Suprapubic skin (tissue), 4 donors: ENCODE measurements around the gene TOP2B.

ENCODE experiments used
- EP300 ChIP-seq: sonication (generic); formaldehyde crosslinking; IDR thresholded peaks from one replicate; pipeline ENCODE4 v1.6.1; 2017; ENCODE audit warnings: antibody characterized with exemption
- POLR2A ChIP-seq, 2 donors: fragments of 450-650 bp; IDR thresholded peaks; one replicate each; pipeline ENCODE4 v1.6.1; 2017; ENCODE audit warnings: antibody characterized with exemption in 2 of 2, mild to moderate bottlenecking in 2 of 2, moderate library complexity in 2 of 2
- POLR2AphosphoS5 ChIP-seq, 3 donors: sonication (generic); formaldehyde crosslinking; IDR thresholded peaks; one replicate each; pipeline ENCODE4 v1.6.1; 2017; ENCODE audit warnings: antibody characterized with exemption in 3 of 3
- TF ChIP-seq, protein P1 (sequence below), 2 donors: fragments of 200-600 bp in 1 of 2; fragments of 450-650 bp in 1 of 2; sonication (generic) in 1 of 2; IDR thresholded peaks; one replicate each; pipeline ENCODE4 v1.5.1; 2016 to 2019; ENCODE audit warnings: antibody characterized with exemption in 2 of 2, mild to moderate bottlenecking in 1 of 2, moderate library complexity in 1 of 2

DNA sequence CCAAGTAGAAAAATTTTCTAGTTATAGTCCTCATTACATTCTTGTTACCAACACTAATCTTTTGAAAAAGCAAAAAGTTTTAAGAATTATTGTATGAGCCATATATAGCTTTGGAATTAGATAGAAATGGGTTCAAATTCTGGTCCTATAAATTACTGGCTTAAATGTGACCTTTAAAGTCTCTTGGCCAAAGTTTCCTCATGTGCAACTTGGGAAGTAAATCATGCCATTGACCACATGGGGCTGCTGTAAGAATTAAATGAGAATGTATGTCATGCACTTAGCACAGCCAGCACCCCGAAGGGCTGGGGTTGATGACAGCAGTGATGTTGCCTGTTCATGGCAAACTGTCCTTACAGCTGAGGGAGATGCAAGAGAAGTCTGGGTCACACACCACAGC lies 108.3 kb downstream of the TOP2B start:
- TF ChIP-seq, protein P1, sequence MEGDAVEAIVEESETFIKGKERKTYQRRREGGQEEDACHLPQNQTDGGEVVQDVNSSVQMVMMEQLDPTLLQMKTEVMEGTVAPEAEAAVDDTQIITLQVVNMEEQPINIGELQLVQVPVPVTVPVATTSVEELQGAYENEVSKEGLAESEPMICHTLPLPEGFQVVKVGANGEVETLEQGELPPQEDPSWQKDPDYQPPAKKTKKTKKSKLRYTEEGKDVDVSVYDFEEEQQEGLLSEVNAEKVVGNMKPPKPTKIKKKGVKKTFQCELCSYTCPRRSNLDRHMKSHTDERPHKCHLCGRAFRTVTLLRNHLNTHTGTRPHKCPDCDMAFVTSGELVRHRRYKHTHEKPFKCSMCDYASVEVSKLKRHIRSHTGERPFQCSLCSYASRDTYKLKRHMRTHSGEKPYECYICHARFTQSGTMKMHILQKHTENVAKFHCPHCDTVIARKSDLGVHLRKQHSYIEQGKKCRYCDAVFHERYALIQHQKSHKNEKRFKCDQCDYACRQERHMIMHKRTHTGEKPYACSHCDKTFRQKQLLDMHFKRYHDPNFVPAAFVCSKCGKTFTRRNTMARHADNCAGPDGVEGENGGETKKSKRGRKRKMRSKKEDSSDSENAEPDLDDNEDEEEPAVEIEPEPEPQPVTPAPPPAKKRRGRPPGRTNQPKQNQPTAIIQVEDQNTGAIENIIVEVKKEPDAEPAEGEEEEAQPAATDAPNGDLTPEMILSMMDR (IDR thresholded peaks at IDR 0.05) = no peak
- TF ChIP-seq POLR2A (IDR thresholded peaks at IDR 0.05) = no peak
- TF ChIP-seq POLR2AphosphoS5 (IDR thresholded peaks at IDR 0.05) = no peak
- no peak for TF ChIP-seq EP300
